HG03103 (cell line): ENCODE results near the gene NID2.

Experiments
- ATAC-seq: cut with Tn5 transposase; IDR thresholded peaks from one replicate; pipeline ENCODE4 v1.9.1; 2021; ENCODE audit warnings: low read depth; ENCODE audit not compliant: unreplicated experiment

Gene NID2

DNA sequence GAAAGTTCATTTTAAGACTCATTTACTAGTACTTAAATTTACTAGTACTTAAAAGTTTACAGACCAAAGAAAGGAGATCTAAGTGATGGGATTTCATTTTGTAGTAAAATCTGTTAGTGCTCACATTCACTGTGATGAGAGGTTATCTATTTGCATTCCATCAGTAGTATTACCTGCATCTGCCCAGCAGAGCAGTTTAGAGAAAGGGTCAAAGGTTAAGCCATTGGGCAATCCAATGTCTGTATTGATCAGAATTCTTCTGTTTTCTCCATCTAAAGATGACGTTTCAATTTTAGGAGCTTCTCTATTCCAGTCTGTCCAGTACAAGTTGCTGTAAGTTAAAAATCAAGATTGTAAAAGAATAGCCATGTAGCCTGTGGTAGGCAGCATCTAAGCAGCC lies 61.2 kb downstream of the NID2 start:
- ATAC-seq = no peak

DNA sequence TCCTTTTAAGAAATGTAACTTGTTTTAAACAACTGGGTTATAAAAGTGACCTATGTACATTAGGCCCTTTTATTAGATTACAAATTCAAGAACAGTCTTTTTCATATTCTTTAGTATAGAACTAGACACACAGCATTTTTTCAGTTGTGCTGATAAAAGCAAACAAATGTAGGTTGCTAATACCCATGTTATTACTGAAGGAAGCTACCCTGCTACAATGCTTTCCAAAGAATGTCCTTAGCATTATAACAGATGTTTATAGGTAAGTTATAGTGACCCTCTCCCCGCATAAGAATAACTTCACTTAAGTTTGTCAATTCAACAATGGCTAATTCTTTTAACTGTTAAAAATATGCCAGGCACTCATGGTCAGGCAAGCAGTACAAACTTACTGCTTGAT lies 61.6 kb downstream of the NID2 start:
- ATAC-seq = no peak

GRCh38 chr14:52006361-52006760 lies 62.5 kb downstream of the NID2 start:
- no peak for ATAC-seq

DNA sequence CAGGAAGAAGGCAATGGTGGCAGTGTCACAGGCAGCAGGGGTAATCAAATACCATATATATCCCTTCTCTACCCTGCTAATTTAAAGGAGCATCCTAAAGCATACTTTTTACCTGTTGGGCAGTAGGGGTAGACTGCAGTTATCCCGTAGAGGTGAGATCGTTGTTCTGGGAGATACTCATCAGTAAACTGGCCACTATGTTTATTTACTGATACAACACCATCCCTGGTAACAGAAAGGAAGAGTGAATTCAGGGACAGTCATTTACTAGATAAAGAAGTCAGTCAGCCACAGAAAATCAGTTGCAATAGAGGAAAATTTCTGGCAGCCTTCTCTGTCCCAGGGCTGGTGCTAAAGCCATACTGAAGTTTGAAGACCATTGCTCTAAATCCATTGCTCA lies 63.2 kb downstream of the NID2 start:
- no peak for ATAC-seq

GRCh38 chr14:52003324-52003723 lies 65.5 kb downstream of the NID2 start:
- ATAC-seq = no peak

DNA sequence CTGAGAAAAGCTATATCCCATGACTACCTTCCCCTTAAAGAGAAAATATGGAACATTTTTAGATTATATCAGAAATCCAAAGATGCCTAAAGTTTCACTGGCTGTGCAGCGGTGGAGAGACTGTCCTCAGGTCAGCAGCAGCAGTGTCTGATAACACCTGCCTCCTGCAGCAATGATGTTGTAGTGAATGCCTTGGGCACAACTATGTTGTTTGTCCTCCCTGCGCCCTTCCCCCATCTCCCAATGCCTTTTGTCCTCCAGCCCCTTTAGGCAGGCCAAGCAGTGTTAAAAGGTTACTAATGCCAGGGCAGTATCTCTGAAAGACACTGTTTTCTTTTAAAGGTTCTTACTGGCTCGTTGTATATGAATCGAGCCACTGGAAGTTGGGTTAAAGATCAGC lies 66.3 kb downstream of the NID2 start:
- no peak for ATAC-seq

DNA sequence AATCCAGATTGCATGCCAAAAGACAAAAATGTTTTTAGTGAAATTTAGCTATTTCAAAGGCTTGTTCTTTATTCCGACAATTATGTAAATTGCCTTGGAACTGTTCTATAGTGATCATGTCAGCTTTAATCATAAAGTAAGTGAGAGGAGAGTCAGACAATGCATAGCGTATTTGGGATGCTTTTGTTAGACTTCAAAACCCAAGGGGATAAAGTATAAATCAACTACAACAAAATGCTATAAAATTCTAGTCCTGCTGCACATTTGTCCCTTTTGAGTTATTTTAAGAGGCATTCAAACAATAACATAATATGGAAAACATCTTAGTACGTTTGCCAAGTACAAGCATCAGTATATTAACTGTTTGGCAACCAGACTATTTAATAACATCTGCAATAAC lies 68.2 kb downstream of the NID2 start:
- no peak for ATAC-seq

DNA sequence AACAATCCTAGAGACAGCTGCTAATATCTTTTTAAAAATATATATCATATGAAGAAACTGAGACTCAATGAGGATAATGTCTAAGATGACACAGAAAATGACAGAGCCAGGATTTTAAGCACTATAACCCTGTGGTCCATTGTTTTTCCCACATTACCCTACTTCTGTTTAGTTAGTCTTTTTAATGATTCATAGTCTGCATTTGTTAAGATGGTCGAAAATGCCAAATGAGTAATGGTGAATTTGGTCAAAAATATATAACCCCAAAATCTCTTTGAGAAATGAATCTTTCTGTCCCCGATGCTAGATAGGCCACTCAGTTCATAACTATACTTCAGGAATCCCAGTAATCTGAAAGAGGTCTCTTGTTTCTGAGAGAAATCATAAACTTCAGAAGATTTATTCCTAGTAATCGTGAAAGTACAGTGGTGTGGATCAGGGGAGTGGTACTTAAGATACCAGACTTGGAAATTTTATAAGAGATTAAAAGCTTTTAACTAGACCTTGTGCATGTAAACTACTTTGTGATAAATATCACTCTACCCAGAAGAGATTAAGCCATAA lies 68.8 kb downstream of the NID2 start:
- ATAC-seq = no peak

DNA sequence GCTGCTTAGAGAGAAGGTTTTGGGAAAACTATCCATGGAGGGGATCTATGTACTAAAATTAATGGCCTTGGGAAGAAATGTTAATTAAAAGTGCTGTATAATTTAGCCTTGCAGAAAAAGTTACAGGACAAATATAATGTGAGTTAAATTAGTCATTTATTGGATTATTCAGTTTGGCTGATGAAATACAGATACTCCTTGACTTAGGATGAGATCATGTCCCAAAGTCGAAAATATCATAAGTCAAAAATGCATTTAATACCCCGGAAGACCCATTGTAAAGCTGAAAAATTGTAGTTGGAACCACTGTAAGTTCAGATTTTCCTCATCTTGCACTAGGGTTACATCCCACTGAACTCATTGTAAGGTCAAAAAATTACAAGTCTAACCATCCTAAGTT lies 69.8 kb downstream of the NID2 start:
- no peak for ATAC-seq

- no peak for ATAC-seq
Observed at GRCh38 chr14:51998348-51998747, 70.5 kb downstream of the NID2 start.

DNA sequence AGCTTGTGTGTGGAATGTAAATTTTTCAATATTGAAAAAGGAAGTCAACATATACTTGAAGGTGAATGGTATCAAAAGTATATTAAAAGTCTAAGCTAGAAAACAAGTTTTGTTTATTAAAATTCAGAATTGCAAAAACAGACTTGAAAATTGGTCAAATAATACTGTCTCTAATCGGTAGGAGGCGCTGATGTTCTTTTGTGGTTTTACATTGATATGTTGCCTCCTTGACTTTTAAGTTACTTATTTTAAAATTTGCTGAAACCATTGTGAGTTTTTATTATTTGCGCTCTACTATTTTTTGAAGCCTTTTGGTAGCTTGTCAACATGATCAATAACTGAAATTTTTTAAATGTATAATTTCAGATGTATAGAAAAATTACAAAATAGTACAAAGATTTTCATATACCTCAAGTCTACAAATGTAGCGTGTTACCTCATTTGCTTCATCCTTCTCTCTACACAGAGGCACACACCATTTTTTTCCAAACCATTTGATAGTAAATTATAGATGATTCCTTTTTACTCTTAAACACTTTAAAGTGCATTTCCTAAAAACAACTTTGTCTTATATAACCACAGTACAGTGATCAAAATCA lies 72.6 kb downstream of the NID2 start:
- no peak for ATAC-seq

DNA sequence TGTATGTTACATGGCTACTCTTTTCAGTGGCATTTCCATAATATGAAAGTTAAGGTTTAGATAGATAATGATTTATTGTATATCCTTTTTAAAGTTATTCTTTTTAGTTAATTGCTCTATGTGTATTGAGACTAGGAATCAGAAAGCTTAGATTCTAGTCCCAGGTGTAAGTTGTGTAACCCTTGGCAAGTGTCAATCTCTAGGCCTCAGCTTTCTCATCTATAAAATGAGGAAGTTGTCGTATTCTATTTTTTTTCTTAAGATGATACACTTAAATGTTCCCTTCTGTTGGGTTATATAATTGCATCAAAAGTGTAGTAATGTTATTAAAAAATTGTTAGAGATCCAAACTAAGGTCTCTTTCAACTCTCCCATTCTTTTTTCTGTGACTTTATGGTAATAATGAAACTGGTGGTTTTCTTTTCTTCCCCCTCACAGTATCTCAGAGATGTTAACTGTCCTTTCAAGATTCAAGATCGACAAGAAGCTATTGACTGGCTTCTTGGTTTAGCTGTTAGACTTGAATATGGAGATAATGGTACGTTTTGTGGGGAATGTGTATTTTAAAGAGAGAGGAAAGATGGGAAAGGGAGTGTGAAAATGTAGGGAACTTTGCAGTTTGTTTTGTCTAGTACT lies 75.5 kb downstream of the NID2 start:
- no peak for ATAC-seq

DNA sequence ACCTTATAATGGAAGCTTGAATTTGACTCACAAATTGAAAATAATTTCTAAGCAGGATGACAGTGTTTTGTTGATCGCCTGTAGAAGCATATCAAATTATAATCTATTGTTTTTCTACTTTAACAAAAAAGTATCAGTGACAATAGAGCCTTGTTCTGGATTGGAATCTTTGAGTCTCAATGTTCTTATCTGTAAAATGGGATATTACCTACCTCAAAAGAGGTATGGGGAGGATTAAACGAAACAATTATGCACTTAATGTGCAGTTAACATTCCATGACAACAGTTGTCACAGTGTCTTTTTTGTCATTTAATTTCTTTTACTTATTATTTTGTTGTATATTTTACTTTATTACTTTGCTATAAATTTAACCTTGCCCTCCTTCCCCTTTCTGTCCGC lies 78.4 kb downstream of the NID2 start:
- ATAC-seq = no peak

GRCh38 chr14:51989293-51990234 lies 79.3 kb downstream of the NID2 start, which contains the start of gene RTRAF:
TSS of gene RTRAF (plus strand) at chr14:51989546. CDS start at chr14:51989640, 94 bp downstream.
- ATAC-seq = peak; percentile 89

- no peak for ATAC-seq
Observed at GRCh38 chr14:51988221-51988620, 80.6 kb downstream of the NID2 start.

DNA sequence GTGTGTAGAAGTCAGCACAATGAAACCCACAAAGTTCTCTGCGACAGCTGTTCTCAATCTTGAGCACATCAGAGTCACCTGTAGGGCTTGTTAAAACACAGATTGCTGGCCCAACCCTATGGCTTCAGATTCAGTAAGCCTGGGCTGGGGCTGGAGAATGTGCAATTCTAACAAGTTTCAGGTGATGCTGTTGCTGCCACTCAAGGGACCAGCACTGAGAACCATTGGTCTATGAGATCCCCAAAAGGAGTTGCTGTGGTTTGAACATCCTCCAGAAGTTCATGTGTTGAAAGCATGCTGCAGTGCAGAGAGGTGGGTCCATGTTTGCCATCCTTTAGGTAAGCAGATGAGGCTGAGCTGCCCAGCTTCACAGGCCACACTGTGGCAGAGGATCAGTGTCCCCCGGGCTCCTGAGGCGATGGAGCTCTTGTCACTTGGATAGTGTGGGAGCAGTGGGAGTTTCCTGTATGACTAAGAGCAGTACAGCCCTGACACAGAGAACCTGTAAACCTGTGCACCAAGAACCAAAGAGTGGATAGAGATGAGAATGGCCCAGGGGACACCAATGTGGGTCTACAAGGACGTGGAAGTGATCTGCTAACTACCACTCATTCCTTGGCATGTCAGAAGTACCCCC lies 87.5 kb downstream of the NID2 start:
- no peak for ATAC-seq

DNA sequence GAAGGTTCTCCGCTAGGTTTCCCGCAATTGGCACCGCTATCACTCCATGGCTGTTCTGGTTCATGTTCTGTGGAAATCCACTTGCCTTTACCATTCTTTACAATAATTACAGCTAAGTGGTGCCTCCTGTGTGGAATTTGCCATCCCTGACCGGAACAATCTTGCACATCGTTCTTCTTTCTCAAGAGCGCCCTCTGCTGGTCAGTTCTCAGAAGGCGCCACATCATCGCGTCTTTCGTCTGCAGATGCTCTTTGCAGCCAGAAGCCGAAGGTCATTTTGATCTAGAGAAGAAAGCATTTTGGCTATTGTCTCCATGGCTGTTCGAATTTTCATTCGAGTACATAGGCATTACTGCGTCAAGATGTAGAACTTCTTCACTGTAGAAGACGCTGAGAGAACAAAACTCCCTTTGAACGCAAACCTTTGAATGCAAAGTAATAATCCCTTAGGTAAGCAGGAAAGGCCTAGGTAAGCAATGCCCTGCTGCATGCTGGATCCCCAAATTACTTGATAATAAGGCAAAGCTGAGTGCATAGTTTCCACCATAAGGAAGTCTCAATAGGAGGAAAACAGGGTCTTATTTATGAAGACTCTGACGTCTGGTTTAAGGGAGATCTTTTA lies 89.7 kb downstream of the NID2 start:
- no peak for ATAC-seq

DNA sequence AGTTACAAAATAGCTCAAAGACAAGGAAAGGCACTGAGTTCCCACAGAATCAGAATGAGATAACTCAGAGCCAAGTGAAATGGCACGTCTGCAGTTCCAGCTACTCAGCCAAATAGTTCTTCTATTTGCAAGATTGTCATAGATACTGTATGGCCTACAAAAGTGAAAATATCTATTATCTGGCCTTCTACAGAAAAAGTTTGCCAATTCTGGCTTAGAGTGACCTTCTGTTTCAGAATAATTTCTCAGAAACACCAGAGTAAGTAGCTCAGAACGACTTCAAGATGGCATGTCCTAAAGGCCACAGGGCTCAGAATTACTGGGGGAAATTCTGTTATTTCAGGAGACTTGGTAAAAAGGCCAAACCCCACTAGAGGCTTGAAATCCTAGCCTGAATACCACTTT lies 90.2 kb downstream of the NID2 start:
- ATAC-seq = no peak

DNA sequence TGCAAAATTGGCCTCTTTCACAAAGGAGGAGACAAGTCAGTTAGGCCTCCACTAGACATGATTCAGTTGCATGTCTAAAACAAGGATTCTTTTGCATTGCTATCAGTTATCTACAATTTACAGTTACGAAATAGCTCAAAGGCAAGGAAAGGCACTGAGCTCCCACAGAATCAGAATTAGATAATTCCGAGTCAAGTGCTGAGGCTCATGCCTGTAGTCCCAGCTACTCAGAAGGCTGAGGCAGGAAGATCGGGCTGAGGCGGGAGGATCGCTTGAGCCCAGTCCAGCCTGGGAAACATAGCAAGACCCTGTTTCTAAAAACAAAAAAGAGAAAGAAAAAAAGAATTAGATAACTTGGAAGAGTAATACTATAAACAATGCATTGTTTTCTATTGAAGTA lies 91.8 kb downstream of the NID2 start:
- ATAC-seq = no peak

DNA sequence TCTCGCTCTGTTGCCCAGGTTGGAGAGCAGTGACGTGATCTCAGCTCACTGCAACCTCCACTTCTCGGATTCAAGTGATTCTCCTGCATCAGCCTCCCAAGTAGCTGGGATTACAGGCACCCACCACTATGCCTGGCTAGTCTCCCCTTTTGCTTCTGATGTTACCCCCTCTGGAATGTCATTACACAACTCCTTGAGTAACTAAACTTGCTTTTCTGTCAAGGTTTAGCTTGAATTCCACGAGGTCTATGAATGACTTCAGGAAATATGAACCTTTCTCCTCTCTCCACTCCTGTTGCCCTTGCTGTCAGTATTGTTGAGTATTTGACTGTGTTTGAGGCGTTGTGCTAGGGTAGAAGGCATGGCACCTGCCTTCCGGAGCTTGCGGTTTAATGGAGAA lies 96.3 kb downstream of the NID2 start:
- ATAC-seq = no peak
